ENCODE measurements around the gene SEC14L3. TPM values are rescaled to one million over a fixed set of nuclear protein-coding genes. Genes with fewer than 3 reads are reported as not detected.

SEC14L3 gene
- total RNA-seq, 4 donors from 2014 or later: not detected

Small RNA genes lying within 50 kb of the gene (small RNA-seq; reads per million reads assigned to genes)
- gene AC004832.3: not detected
- gene RNU6-564P: not detected

Other genes with a start within 250 kb of the SEC14L3 start
- under 1 TPM; 0.30 to 0.84 (median 0.72) TPM for gene LIF, start 225.3 kb downstream of the SEC14L3 start, total RNA-seq
- 10 to 100 TPM in 1 of 4 donors, 1 to 10 TPM in 3; 1.4 to 19.7 (median 4.2) TPM for gene OSM, start 205.2 kb downstream of the SEC14L3 start, total RNA-seq
- gene CASTOR1, start 182.5 kb downstream of the SEC14L3 start, total RNA-seq: 10 to 100 TPM; 38.7 to 57.9 (median 45.3) TPM
- 10 to 100 TPM; 46.8 to 63.9 (median 52.1) TPM for gene TBC1D10A, start 145.1 kb downstream of the SEC14L3 start, total RNA-seq
- gene SF3A1, start 115.1 kb downstream of the SEC14L3 start, total RNA-seq: 10 to 100 TPM; 76.2 to 98.1 (median 91.7) TPM
- gene CCDC157, start 115.0 kb downstream of the SEC14L3 start, total RNA-seq: 10 to 100 TPM in 1 of 4 donors, 1 to 10 TPM in 3; 1.0 to 10.5 (median 5.2) TPM
- 10 to 100 TPM; 19.9 to 42.4 (median 25.2) TPM for gene RNF215, start 84.6 kb downstream of the SEC14L3 start, total RNA-seq
- gene SEC14L2, start 75.0 kb downstream of the SEC14L3 start, total RNA-seq: 10 to 100 TPM; 10.0 to 29.1 (median 12.4) TPM
- gene MTFP1, start 46.2 kb downstream of the SEC14L3 start, total RNA-seq: 10 to 100 TPM in 2 of 4 donors, 1 to 10 TPM in 2; 2.2 to 12.7 (median 7.3) TPM
- gene SEC14L4, start 33.7 kb upstream of the SEC14L3 start, total RNA-seq: under 1 TPM in 1 of 4 donors, not detected in 3; 0.30 TPM
- gene SEC14L6, start 74.7 kb upstream of the SEC14L3 start, total RNA-seq: 1 to 10 TPM in 1 of 4 donors, under 1 TPM in 3; 0.21 to 3.3 (median 0.94) TPM
- gene GAL3ST1, start 102.6 kb upstream of the SEC14L3 start, total RNA-seq: 10 to 100 TPM; 17.4 to 22.2 (median 18.8) TPM
- gene PES1, start 119.9 kb upstream of the SEC14L3 start, total RNA-seq: 10 to 100 TPM; 53.9 to 74.7 (median 70.3) TPM
- gene TCN2, start 135.2 kb upstream of the SEC14L3 start, total RNA-seq: 10 to 100 TPM; 38.2 to 56.1 (median 43.8) TPM
- 10 to 100 TPM in 1 of 4 donors, 1 to 10 TPM in 3; 6.1 to 15.0 (median 7.3) TPM for gene SLC35E4, start 163.8 kb upstream of the SEC14L3 start, total RNA-seq
- gene DUSP18, start 195.9 kb upstream of the SEC14L3 start, total RNA-seq: 10 to 100 TPM in 3 of 4 donors, 1 to 10 TPM in 1; 8.8 to 12.0 (median 10.4) TPM
- 1 to 10 TPM in 3 of 4 donors, under 1 TPM in 1; 0.66 to 2.4 (median 1.6) TPM for gene OSBP2, start 222.9 kb upstream of the SEC14L3 start, total RNA-seq